Measurements from ENCODE around the gene SLC24A4.

SLC24A4 gene

DNA sequence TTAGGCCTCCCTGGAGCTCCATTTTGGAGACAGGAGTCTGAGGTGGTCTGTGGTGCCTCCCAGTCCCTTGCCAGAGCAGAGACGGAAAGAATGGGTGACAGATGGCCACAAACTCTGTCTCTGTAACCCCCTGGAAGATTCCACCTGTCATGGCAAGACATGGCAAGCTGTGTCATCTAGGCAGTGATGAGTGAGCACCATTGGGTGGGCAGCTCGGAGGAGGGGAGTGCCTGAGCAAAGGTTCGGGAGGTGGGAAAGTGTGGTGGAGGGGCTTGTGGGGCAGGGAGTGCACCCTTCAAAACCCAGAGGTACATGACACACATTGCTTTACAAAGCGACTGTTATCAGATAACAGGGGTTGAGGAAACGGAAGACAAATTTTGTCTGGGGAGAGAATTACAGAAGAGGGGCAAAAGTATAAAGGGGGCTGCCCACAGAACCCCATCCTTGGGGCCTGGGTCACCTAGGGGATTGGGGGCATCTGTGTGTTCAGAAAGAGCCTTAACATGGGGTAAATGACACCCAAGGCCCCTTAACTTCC lies 194.1 kb downstream of the SLC24A4 start:
- DNase-seq (ENCODE audit: low read depth in 1 of 2, low spot score in 1 of 2): no peak
- Histone ChIP-seq H3K27me3 (ENCODE audit: insufficient read depth, poor library complexity, severe bottlenecking) (no peaks in the 10 kb centered on the region), H3K27ac (replicated peaks) (peak overlapping the region; percentile 98), H3K4me3 (replicated peaks; ENCODE audit: insufficient read depth, low read length) (no peak overlapping the region)
- TF ChIP-seq SPI1 (IDR thresholded peaks at IDR 0.05; ENCODE audit: borderline replicate concordance, low read depth): no peak

DNA sequence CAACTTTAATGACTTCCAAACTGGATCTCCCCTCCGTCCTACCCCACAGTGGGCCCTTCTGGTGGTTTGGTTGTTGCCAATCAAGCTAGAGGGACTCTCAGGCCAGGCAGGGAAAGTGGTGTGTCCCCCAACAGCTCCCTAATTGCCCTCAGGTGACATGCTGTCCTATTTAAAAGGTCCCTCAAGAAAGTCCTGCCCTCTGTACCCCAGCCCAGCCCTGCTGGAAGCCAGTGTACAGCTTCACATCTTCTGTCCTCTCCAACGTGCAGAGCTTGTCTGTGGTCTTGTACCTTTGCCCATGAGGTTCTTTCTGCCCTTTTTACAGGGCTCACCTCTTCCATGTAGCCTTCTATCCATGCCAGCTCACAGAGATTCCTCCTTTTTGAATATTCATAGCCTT lies 194.8 kb downstream of the SLC24A4 start:
- DNase-seq (ENCODE audit: low read depth in 1 of 2, low spot score in 1 of 2): no peak
- no peak for TF ChIP-seq GABPA (IDR thresholded peaks at IDR 0.05; ENCODE audit: low read depth)
- TF ChIP-seq SPI1 (IDR thresholded peaks at IDR 0.05; ENCODE audit: borderline replicate concordance, low read depth): no peak
- TF ChIP-seq, protein P1, sequence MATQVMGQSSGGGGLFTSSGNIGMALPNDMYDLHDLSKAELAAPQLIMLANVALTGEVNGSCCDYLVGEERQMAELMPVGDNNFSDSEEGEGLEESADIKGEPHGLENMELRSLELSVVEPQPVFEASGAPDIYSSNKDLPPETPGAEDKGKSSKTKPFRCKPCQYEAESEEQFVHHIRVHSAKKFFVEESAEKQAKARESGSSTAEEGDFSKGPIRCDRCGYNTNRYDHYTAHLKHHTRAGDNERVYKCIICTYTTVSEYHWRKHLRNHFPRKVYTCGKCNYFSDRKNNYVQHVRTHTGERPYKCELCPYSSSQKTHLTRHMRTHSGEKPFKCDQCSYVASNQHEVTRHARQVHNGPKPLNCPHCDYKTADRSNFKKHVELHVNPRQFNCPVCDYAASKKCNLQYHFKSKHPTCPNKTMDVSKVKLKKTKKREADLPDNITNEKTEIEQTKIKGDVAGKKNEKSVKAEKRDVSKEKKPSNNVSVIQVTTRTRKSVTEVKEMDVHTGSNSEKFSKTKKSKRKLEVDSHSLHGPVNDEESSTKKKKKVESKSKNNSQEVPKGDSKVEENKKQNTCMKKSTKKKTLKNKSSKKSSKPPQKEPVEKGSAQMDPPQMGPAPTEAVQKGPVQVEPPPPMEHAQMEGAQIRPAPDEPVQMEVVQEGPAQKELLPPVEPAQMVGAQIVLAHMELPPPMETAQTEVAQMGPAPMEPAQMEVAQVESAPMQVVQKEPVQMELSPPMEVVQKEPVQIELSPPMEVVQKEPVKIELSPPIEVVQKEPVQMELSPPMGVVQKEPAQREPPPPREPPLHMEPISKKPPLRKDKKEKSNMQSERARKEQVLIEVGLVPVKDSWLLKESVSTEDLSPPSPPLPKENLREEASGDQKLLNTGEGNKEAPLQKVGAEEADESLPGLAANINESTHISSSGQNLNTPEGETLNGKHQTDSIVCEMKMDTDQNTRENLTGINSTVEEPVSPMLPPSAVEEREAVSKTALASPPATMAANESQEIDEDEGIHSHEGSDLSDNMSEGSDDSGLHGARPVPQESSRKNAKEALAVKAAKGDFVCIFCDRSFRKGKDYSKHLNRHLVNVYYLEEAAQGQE (IDR thresholded peaks at IDR 0.05; ENCODE audit: insufficient replicate concordance, low read depth): no peak
- no peak for TF ChIP-seq POLR2AphosphoS5 (IDR thresholded peaks at IDR 0.05; ENCODE audit: low read depth)
- TF ChIP-seq, protein P2, sequence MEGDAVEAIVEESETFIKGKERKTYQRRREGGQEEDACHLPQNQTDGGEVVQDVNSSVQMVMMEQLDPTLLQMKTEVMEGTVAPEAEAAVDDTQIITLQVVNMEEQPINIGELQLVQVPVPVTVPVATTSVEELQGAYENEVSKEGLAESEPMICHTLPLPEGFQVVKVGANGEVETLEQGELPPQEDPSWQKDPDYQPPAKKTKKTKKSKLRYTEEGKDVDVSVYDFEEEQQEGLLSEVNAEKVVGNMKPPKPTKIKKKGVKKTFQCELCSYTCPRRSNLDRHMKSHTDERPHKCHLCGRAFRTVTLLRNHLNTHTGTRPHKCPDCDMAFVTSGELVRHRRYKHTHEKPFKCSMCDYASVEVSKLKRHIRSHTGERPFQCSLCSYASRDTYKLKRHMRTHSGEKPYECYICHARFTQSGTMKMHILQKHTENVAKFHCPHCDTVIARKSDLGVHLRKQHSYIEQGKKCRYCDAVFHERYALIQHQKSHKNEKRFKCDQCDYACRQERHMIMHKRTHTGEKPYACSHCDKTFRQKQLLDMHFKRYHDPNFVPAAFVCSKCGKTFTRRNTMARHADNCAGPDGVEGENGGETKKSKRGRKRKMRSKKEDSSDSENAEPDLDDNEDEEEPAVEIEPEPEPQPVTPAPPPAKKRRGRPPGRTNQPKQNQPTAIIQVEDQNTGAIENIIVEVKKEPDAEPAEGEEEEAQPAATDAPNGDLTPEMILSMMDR (IDR thresholded peaks at IDR 0.05; ENCODE audit: insufficient read depth, low read length): no peak
- H3K27me3 ChIP-seq (ENCODE audit: insufficient read depth, poor library complexity, severe bottlenecking): no peaks in the 10 kb centered on the region

DNA sequence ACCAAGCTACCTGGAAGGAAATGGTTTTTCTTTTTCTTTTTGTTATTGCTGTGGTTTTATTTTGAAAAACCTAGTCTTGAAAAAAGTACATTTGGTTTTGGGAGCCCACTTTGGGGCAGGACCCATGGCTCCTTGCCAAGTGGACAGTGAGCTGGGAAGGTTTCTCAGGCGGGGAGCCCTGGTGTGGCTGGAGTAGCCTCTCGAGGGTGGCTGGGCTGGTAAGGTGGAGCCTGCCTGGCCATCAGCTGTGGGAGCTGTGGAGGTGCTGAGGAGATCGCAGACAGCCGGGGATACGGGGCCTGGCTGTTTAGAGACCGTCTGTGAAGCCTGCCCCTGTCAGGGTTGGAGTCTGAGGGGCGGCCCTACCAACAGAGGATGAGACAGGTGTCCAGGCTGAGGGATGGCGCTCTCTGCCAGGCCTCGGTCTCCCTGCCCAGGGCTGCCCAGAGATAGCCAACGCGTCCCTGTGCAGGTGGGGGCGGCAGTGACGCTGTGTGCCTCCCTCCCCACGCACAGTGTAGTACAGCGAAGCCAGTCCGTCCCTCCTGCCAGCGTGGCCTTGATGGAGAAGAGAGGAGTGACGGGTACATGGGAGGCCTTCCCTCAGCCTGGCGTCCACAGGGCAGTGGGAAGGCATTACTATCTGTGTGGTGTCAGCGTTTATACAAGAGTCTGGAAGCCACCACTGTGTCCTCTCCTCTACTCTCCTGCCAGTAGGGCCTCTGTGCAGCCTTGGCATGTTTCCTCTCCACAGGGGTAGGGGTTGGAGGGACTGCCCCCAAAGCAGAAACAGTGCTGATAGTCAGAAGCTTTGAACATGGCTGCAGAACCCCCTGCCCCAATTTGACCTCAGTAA lies 196.5 kb downstream of the SLC24A4 start:
- Histone ChIP-seq H3K4me3 (replicated peaks; ENCODE audit: insufficient read depth, low read length) (no peak overlapping the region), H3K27me3 (ENCODE audit: insufficient read depth, poor library complexity, severe bottlenecking) (no peaks in the 10 kb centered on the region), H3K27ac (replicated peaks) (peak overlapping the region; percentile 69)
- TF ChIP-seq, protein P2 (IDR thresholded peaks at IDR 0.05; ENCODE audit: insufficient read depth, low read length): no peak
- no peak for TF ChIP-seq GABPA (IDR thresholded peaks at IDR 0.05; ENCODE audit: low read depth)
- TF ChIP-seq SPI1 (IDR thresholded peaks at IDR 0.05; ENCODE audit: borderline replicate concordance, low read depth): no peak
- TF ChIP-seq, protein P1 (IDR thresholded peaks at IDR 0.05; ENCODE audit: insufficient replicate concordance, low read depth): no peak
- no peak for TF ChIP-seq POLR2AphosphoS5 (IDR thresholded peaks at IDR 0.05; ENCODE audit: low read depth)
- no peak for DNase-seq (ENCODE audit: low read depth in 1 of 2, low spot score in 1 of 2)

More for the DNA sequence above, 194.8 kb downstream of the SLC24A4 start:
- Histone ChIP-seq H3K27ac (replicated peaks) (peak overlapping the region; percentile 30), H3K4me3 (replicated peaks; ENCODE audit: insufficient read depth, low read length) (no peak overlapping the region)
